HEK293T (cell line): ENCODE data around the gene PHF3.

ENCODE experiments used
- CTCF ChIA-PET: fragments of 350-600 bp; formaldehyde crosslinking; extraction: SDS; loops from one replicate; lab custom pipeline; 2021; ENCODE audit warnings: antibody characterized with exemption, inconsistent platforms; lab: Yijun Ruan, JAX
- POLR2A ChIA-PET: fragments of 350-600 bp; formaldehyde crosslinking; extraction: SDS; loops from one replicate; lab custom pipeline; 2020; ENCODE audit warnings: antibody characterized with exemption, inconsistent platforms; lab: Yijun Ruan, JAX
- DNase-seq: peaks from one replicate; pipeline ENCODE4 v3.0.0; 2012; ENCODE audit warnings: mixed read lengths; ENCODE audit errors: extremely low spot score
- ARNT ChIP-seq: fragments of 450-650 bp; IDR thresholded peaks from 2 replicates; pipeline ENCODE4 v1.6.1; 2017; ENCODE audit warnings: mild to moderate bottlenecking
- BHLHE40 ChIP-seq: fragments of 450-650 bp; IDR thresholded peaks from 2 replicates; pipeline ENCODE4 v1.6.1; 2016; ENCODE audit warnings: mild to moderate bottlenecking, moderate library complexity, borderline replicate concordance
- CTBP1 ChIP-seq: fragments of 450-650 bp; IDR thresholded peaks from 2 replicates; pipeline ENCODE4 v1.6.1; 2016; ENCODE audit warnings: borderline replicate concordance
- ELF4 ChIP-seq: fragments of 450-650 bp; IDR thresholded peaks from 2 replicates; pipeline ENCODE4 v1.6.1; 2017; ENCODE audit warnings: antibody characterized with exemption
- FOXA1 ChIP-seq: fragments of 450-650 bp; IDR thresholded peaks from 2 replicates; pipeline ENCODE4 v1.6.1; 2016; ENCODE audit warnings: mild to moderate bottlenecking
- FOXK2 ChIP-seq: fragments of 450-650 bp; IDR thresholded peaks from 2 replicates; pipeline ENCODE4 v1.6.1; 2016; ENCODE audit warnings: mild to moderate bottlenecking
- FOXM1 ChIP-seq: fragments of 450-650 bp; IDR thresholded peaks from 2 replicates; pipeline ENCODE4 v1.6.1; 2017; ENCODE audit warnings: mild to moderate bottlenecking, borderline replicate concordance
- HDGF ChIP-seq: fragments of 450-650 bp; IDR thresholded peaks from 2 replicates; pipeline ENCODE4 v1.6.1; 2017; ENCODE audit warnings: antibody characterized with exemption, borderline replicate concordance
- L3MBTL2 ChIP-seq: fragments of 450-650 bp; conservative IDR thresholded peaks from 2 replicates; pipeline ENCODE4 v1.6.1; 2016; ENCODE audit warnings: mild to moderate bottlenecking
- LEF1 ChIP-seq: fragments of 450-650 bp; IDR thresholded peaks from 2 replicates; pipeline ENCODE4 v1.6.1; 2017; ENCODE audit warnings: mild to moderate bottlenecking, borderline replicate concordance
- NFRKB ChIP-seq: fragments of 450-650 bp; IDR thresholded peaks from 2 replicates; pipeline ENCODE4 v1.6.1; 2016; ENCODE audit warnings: mild to moderate bottlenecking, moderate library complexity
- SP1 ChIP-seq: fragments of 450-650 bp; IDR thresholded peaks from 2 replicates; pipeline ENCODE4 v1.6.1; 2017
- SUZ12 ChIP-seq: fragments of 450-650 bp; IDR thresholded peaks from 2 replicates; pipeline ENCODE4 v1.6.1; 2016; ENCODE audit warnings: mild to moderate bottlenecking
- TARDBP ChIP-seq: fragments of 450-650 bp; IDR thresholded peaks from 2 replicates; pipeline ENCODE4 v1.6.1; 2016
- ZNF384 ChIP-seq: fragments of 450-650 bp; IDR thresholded peaks from 2 replicates; pipeline ENCODE4 v1.6.1; 2016
- TF ChIP-seq, protein P1 (sequence below): fragments of 450-650 bp; IDR thresholded peaks from 2 replicates; pipeline ENCODE4 v1.6.1; 2016

Gene PHF3

DNA sequence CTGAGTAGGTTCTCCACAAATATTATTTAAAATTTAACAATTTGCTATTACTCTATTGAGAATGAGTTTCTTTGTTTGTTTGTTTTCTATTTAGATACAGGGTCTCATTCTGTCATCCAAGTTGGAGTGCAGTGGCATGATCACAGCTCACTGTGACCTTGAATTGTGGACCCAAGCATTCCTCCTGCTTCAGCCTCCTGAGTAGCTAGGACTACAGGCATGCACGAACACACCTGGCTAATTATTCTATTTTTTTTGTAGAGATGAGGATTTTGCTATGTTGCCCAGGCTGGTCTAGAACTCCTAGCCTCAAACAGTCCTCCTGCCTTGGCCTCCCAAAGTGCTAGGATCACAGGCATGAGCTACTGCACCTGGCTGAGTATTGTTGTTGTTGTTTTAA, 122.2 kb downstream of the PHF3 start:
- TF ChIP-seq, protein P1, sequence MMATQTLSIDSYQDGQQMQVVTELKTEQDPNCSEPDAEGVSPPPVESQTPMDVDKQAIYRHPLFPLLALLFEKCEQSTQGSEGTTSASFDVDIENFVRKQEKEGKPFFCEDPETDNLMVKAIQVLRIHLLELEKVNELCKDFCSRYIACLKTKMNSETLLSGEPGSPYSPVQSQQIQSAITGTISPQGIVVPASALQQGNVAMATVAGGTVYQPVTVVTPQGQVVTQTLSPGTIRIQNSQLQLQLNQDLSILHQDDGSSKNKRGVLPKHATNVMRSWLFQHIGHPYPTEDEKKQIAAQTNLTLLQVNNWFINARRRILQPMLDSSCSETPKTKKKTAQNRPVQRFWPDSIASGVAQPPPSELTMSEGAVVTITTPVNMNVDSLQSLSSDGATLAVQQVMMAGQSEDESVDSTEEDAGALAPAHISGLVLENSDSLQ: no peak
- no peak for TF ChIP-seq L3MBTL2
- TF ChIP-seq CTBP1: no peak
- no peak for TF ChIP-seq LEF1
- TF ChIP-seq HDGF: no peak
- TF ChIP-seq FOXK2: no peak
- TF ChIP-seq FOXM1: no peak
- no peak for TF ChIP-seq SUZ12
- TF ChIP-seq FOXA1: no peak
- TF ChIP-seq BHLHE40: no peak
- TF ChIP-seq ZNF384: no peak
- no peak for TF ChIP-seq NFRKB
- TF ChIP-seq SP1: no peak
- no peak for TF ChIP-seq ARNT
- no peak for TF ChIP-seq TARDBP
- TF ChIP-seq ELF4: no peak
- POLR2A ChIA-PET: no interaction called here
- DNase-seq: no peak
- CTCF ChIA-PET: interaction anchor here (0.6 kb wide), 1 partner anchor 255 kb away, joined by 3 read pairs; no protein-coding TSS in a partner anchor

DNA sequence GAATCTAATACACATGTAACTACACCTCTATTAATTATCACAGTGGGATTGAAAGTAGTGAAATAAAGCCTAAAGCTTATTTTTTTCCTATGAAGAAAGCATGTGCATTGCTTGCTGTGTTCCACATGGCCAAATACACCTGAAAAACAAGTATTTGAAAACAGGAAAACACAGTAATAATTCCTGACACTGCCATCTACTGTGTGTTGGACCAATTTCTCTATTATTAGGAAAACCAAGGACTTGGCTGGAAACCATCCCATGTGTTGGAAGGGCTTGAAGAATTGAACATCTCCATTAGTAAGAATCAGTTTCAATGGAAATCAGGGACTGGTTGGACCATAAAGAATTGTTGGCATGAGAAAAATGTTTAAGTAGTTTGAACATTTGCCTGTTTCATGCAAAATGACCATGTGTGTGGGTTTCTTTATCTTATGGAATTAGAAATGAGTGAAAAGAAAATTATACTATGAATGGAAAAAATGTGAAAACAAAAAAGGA, 124.1 kb downstream of the PHF3 start:
- no peak for DNase-seq
- ChIA-PET CTCF (no interaction called here), POLR2A (no interaction called here)
- TF ChIP-seq ZNF384: no peak
- TF ChIP-seq SP1: no peak
- TF ChIP-seq TARDBP: no peak
- TF ChIP-seq NFRKB: no peak
- TF ChIP-seq BHLHE40: no peak
- TF ChIP-seq, protein P1: no peak
- TF ChIP-seq FOXK2: no peak
- no peak for TF ChIP-seq ARNT
- no peak for TF ChIP-seq SUZ12
- TF ChIP-seq CTBP1: no peak

DNA sequence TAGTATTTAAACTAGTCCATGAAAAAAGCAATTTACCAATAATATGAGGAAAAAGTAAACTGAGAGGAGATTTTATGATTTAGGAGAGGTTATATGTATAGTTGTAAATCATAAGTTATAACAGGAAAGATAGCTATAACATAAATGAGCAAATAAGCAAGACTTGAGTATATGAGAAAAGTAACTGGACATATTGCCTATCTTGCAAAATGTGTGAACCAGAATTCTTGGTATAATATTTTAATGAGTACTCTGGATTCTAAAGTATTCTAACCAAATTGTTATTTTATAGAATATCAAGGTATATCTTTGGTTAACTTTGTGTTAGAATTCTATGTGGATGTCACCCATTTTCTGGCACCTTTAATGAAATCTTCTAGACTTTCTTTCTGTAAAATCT, 124.6 kb downstream of the PHF3 start:
- no peak for DNase-seq
- POLR2A ChIA-PET: no interaction called here
- TF ChIP-seq FOXK2: no peak
- TF ChIP-seq, protein P1: no peak
- TF ChIP-seq FOXA1: no peak
- no peak for TF ChIP-seq SUZ12
- TF ChIP-seq LEF1: no peak
- TF ChIP-seq L3MBTL2: no peak
- TF ChIP-seq ELF4: no peak
- CTCF ChIA-PET: no interaction called here

DNA sequence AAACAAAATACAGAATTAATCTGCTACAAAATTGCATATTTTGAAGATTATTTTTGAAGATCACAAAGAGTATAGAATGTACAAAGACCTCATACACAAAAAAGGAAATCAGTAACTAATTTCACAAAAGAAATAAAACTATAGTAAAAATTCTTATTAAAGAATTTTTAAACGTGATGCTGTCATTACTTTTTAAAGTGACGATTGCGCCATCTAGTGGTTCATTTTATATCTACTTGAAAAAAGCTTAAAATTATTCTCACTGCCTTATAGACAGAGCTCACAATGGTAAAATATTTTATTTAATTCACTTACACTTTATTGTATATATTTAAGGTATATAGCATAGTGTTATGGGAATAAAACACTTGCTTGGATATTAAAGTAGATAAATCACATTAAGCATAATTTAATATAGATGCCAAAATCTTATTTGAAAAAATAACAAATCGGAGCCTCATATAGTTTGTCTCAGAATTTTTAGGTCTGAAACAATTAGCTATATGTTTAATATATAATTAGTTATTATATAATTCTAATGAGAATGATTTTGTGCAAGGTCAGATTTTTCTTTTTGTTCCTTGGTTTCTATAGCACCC, 128.8 kb downstream of the PHF3 start:
- no peak for TF ChIP-seq TARDBP
- TF ChIP-seq L3MBTL2: no peak
- TF ChIP-seq ELF4: no peak
- TF ChIP-seq BHLHE40: no peak
- no peak for TF ChIP-seq FOXK2
- TF ChIP-seq ZNF384: no peak
- TF ChIP-seq NFRKB: no peak
- TF ChIP-seq SUZ12: no peak
- TF ChIP-seq FOXM1: no peak
- TF ChIP-seq ARNT: no peak
- no peak for TF ChIP-seq LEF1
- no peak for TF ChIP-seq HDGF
- no peak for TF ChIP-seq SP1
- no peak for TF ChIP-seq FOXA1
- no peak for TF ChIP-seq CTBP1
- DNase-seq: no peak
- ChIA-PET CTCF (interaction anchor here (0.6 to 1.2 kb wide), 7 partner anchors 38 to 412 kb away, joined by 3 to 12 read pairs (median 5); no protein-coding TSS in a partner anchor), POLR2A (interaction anchor here (0.8 to 0.9 kb wide), 2 partner anchors 129 to 166 kb away, joined by 3 to 5 read pairs; partner anchors contain the start of gene PHF3)
